Astrocyte (in vitro differentiated cells and primary cell): ENCODE measurements around the gene RPL39L. TPM values are rescaled to one million over a fixed set of nuclear protein-coding genes. Genes with fewer than 3 reads are reported as not detected.

Experiments used
- DNase-seq: peaks from one replicate; pipeline ENCODE4 v3.0.0-alpha.2; 2010; ENCODE audit warnings: low read depth
- FAIRE-seq: peaks from 2 replicates; lab custom pipeline; 2011; peaks lifted over from hg19 to GRCh38; lab: Jason Lieb, UNC
- H2AFZ ChIP-seq: 2 replicates; pipeline ENCODE4 v1.6.0; 2012; ENCODE audit warnings: low read depth, low read length, inconsistent platforms
- H3K27ac ChIP-seq: 2 replicates; pipeline ENCODE4 v1.5.1; 2011; ENCODE audit warnings: low read depth, low read length, inconsistent platforms
- H3K27me3 ChIP-seq: 2 replicates; pipeline ENCODE4 v1.6.0; 2011; ENCODE audit warnings: low read length, inconsistent platforms; ENCODE audit not compliant: insufficient read depth
- H3K36me3 ChIP-seq: 2 replicates; pipeline ENCODE4 v1.5.1; 2011; ENCODE audit warnings: low read length, inconsistent platforms; ENCODE audit not compliant: insufficient read depth
- H3K4me1 ChIP-seq: 2 replicates; pipeline ENCODE4 v1.5.1; 2011; ENCODE audit warnings: low read length, inconsistent platforms; ENCODE audit not compliant: insufficient read depth
- H3K4me2 ChIP-seq: 2 replicates; pipeline ENCODE4 v1.6.0; 2012; ENCODE audit warnings: low read length, inconsistent platforms
- H3K4me3 ChIP-seq: 2 replicates; pipeline ENCODE4 v1.5.1; 2011; ENCODE audit warnings: low read depth, mild to moderate bottlenecking, low read length, inconsistent platforms; ENCODE audit not compliant: insufficient read depth
- H3K79me2 ChIP-seq: 2 replicates; pipeline ENCODE4 v1.6.0; 2012; ENCODE audit warnings: mild to moderate bottlenecking, low read length, inconsistent platforms; ENCODE audit not compliant: insufficient read depth
- H3K9ac ChIP-seq: 2 replicates; pipeline ENCODE4 v1.6.0; 2012; ENCODE audit warnings: mild to moderate bottlenecking, low read length, inconsistent platforms
- H3K9me3 ChIP-seq: 2 replicates; pipeline ENCODE4 v1.5.1; 2012; ENCODE audit warnings: low read depth, mild to moderate bottlenecking, low read length, inconsistent platforms; ENCODE audit not compliant: insufficient read depth
- H4K20me1 ChIP-seq: 2 replicates; pipeline ENCODE4 v1.6.0; 2012; ENCODE audit warnings: low read length, inconsistent platforms; ENCODE audit not compliant: insufficient read depth
- H3K27ac Mint-ChIP-seq: one replicate; pipeline ENCODE4 v1.8.0; 2021; ENCODE audit warnings: mild to moderate bottlenecking, mixed read lengths; ENCODE audit not compliant: unreplicated experiment
- H3K27me3 Mint-ChIP-seq: one replicate; pipeline ENCODE4 v1.8.0; 2021; ENCODE audit warnings: low read depth, mixed read lengths; ENCODE audit not compliant: unreplicated experiment
- H3K36me3 Mint-ChIP-seq: one replicate; pipeline ENCODE4 v1.8.0; 2021; ENCODE audit warnings: low read depth, mixed read lengths; ENCODE audit not compliant: unreplicated experiment
- H3K4me1 Mint-ChIP-seq: one replicate; pipeline ENCODE4 v1.8.0; 2021; ENCODE audit warnings: low read depth, mixed read lengths; ENCODE audit not compliant: unreplicated experiment
- H3K4me3 Mint-ChIP-seq: one replicate; pipeline ENCODE4 v1.8.0; 2021; ENCODE audit warnings: mild to moderate bottlenecking, moderate library complexity, mixed read lengths; ENCODE audit not compliant: unreplicated experiment
- H3K9me3 Mint-ChIP-seq: one replicate; pipeline ENCODE4 v1.8.0; 2021; ENCODE audit warnings: mild to moderate bottlenecking, mixed read lengths; ENCODE audit not compliant: unreplicated experiment
- EZH2 ChIP-seq: IDR thresholded peaks from 2 replicates; pipeline ENCODE4 v1.6.1; 2012; ENCODE audit warnings: mild to moderate bottlenecking, low read length, inconsistent platforms; ENCODE audit not compliant: insufficient read depth
- total RNA-seq: library from RNA; stranded (reverse); gene quantifications from 2 replicates; pipeline ENCODE4 v1.2.1, GENCODE V29; 2021
- TF ChIP-seq, protein P1 (sequence below): IDR thresholded peaks from 2 replicates; pipeline ENCODE4 v1.5.1; 2011; ENCODE audit warnings: low read depth, mild to moderate bottlenecking, inconsistent platforms, low read length, moderate library complexity; ENCODE audit not compliant: insufficient read depth

RPL39L gene
- total RNA-seq, 1 donor from 2014 or later = 6.5 TPM

DNA sequence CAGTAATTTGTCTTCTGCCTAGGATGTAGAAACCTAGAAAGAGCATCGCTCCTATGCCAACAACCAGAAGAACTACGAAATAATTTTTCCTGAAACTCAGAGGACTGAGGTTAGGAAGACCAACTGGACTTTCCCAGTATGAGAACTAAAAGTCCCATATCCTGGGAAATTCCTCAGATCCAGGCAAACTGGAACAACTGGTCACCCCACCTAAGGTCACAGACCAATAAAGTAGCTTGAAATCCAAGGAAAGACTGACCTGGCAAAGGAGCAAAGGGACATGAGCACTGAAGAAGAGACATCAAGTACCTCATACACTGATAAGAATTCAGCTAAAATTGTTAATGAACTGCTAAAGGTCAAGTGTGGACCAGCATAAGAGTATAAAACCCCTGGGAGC, 6.6 kb downstream of the RPL39L start:
- no peak overlapping the region for H3K4me3 ChIP-seq
- H3K9me3 Mint-ChIP-seq = peaks cover 7% of the 10 kb centered on the region
- no peak for FAIRE-seq

DNA sequence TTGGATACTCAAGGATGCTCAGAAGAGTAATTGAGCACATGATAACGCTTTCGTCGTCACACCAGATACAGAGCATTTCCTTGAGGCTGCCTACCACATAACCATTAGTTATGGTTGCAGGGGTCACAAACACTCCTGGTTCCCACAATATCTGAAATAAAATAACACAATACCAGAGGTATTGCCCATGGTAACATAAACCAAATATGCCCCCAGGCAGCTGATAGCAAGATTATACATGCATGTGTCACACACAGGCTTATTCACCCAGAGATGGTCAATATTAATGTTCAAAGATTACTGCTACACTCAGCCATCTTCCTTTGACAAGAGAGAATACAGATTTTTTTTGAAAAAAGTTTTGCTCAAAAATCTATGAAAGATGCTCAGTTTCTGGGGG, 7.3 kb downstream of the RPL39L start:
- H3K4me2 ChIP-seq = no peak overlapping the region
- no peaks in the 10 kb centered on the region for H3K27me3 ChIP-seq
- H3K4me3 ChIP-seq = no peak overlapping the region
- H3K36me3 Mint-ChIP-seq = no peaks in the 10 kb centered on the region
- DNase-seq (no peak), FAIRE-seq (no peak)
- H3K27me3 Mint-ChIP-seq = no peaks in the 10 kb centered on the region
- H3K27ac Mint-ChIP-seq = no peak overlapping the region
- H3K4me3 Mint-ChIP-seq = no peak overlapping the region
- TF ChIP-seq, protein P1, sequence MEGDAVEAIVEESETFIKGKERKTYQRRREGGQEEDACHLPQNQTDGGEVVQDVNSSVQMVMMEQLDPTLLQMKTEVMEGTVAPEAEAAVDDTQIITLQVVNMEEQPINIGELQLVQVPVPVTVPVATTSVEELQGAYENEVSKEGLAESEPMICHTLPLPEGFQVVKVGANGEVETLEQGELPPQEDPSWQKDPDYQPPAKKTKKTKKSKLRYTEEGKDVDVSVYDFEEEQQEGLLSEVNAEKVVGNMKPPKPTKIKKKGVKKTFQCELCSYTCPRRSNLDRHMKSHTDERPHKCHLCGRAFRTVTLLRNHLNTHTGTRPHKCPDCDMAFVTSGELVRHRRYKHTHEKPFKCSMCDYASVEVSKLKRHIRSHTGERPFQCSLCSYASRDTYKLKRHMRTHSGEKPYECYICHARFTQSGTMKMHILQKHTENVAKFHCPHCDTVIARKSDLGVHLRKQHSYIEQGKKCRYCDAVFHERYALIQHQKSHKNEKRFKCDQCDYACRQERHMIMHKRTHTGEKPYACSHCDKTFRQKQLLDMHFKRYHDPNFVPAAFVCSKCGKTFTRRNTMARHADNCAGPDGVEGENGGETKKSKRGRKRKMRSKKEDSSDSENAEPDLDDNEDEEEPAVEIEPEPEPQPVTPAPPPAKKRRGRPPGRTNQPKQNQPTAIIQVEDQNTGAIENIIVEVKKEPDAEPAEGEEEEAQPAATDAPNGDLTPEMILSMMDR = no peak
- H3K4me1 Mint-ChIP-seq = peaks cover 1% of the 10 kb centered on the region
- H2AFZ ChIP-seq = no peak overlapping the region
- no peaks in the 10 kb centered on the region for H3K4me1 ChIP-seq
- peaks cover 7% of the 10 kb centered on the region for H3K9me3 Mint-ChIP-seq
- no peaks in the 10 kb centered on the region for H3K36me3 ChIP-seq
- H3K79me2 ChIP-seq = no peaks in the 10 kb centered on the region
- no peak overlapping the region for H3K9ac ChIP-seq
- H3K9me3 ChIP-seq = no peaks in the 10 kb centered on the region
- H3K27ac ChIP-seq = no peak overlapping the region
- no peaks in the 10 kb centered on the region for H4K20me1 ChIP-seq

More for the DNA sequence above, 6.6 kb downstream of the RPL39L start:
- Mint-ChIP-seq H3K27ac (no peak overlapping the region), H3K4me1 (peaks cover 1% of the 10 kb centered on the region), H3K36me3 (no peaks in the 10 kb centered on the region), H3K27me3 (no peaks in the 10 kb centered on the region), H3K4me3 (no peak overlapping the region)
- H3K9ac ChIP-seq = no peak overlapping the region
- no peak overlapping the region for H3K27ac ChIP-seq
- no peaks in the 10 kb centered on the region for H3K4me1 ChIP-seq
- H3K36me3 ChIP-seq = no peaks in the 10 kb centered on the region
- no peak overlapping the region for H3K4me2 ChIP-seq
- no peaks in the 10 kb centered on the region for H4K20me1 ChIP-seq
- TF ChIP-seq EZH2 = no peak
- TF ChIP-seq, protein P1 = no peak
- no peak for DNase-seq
- no peaks in the 10 kb centered on the region for H3K79me2 ChIP-seq
- H3K9me3 ChIP-seq = no peaks in the 10 kb centered on the region
- no peaks in the 10 kb centered on the region for H3K27me3 ChIP-seq
- no peak overlapping the region for H2AFZ ChIP-seq

DNA sequence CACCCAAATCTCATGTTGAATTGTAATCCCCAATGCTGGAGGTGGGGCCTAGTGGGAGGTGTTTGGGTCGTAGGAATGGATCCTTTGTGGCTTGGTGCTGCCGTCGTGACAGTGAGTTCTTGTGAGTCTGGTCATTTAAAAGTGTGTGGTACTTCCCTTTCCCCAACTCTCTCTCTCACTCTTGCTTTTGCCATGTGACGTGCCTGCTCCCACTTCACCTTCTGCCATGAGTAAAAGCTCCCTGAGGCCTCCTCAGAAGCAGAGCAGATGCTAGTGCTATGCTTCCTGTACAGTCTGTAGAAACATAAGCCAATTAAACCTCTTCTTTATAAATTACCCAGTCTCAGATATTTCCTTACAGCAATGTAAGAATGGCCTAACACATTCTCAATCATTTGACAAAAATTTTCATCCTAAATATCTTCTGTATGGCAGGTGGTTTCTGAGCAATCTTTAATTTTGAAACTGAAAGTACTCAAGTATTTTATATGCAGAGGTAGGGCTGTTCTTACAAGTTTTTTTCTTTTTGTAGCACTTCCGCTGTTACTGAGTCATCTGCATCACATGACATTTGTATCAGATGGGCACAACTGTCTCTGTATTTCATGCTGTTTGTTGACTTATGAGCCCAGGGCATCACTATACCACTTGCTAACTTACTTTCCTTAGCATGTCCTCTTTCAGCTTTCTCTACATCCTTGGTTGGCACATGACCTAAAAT, 8.8 kb downstream of the RPL39L start:
- Mint-ChIP-seq H3K27me3 (no peaks in the 10 kb centered on the region), H3K4me3 (no peak overlapping the region), H3K9me3 (peaks cover 2% of the 10 kb centered on the region), H3K36me3 (no peaks in the 10 kb centered on the region), H3K27ac (no peak overlapping the region), H3K4me1 (no peaks in the 10 kb centered on the region)
- H3K4me3 ChIP-seq = no peak overlapping the region
- no peak overlapping the region for H3K9ac ChIP-seq
- H4K20me1 ChIP-seq = no peaks in the 10 kb centered on the region
- FAIRE-seq (no peak), DNase-seq (peak; percentile 67)
- H3K27ac ChIP-seq = no peak overlapping the region
- H3K79me2 ChIP-seq = no peaks in the 10 kb centered on the region
- no peaks in the 10 kb centered on the region for H3K27me3 ChIP-seq
- no peaks in the 10 kb centered on the region for H3K9me3 ChIP-seq
- H2AFZ ChIP-seq = peak overlapping the region; percentile 20
- peak overlapping the region; percentile 40 for H3K4me2 ChIP-seq
- no peaks in the 10 kb centered on the region for H3K4me1 ChIP-seq
- TF ChIP-seq, protein P1 = no peak
- TF ChIP-seq EZH2 = no peak
- H3K36me3 ChIP-seq = no peaks in the 10 kb centered on the region
